Panc1 (cell line): ENCODE measurements around the gene PPL. TPM values are rescaled to one million over a fixed set of nuclear protein-coding genes. Genes with fewer than 3 reads are reported as not detected.
A peak's percentile ranks its signal among the peaks of the same experiment; 100 is the strongest.

Experiments used
- ATAC-seq: fragments of 200-7000 bp; cut with Tn5 transposase; 2 replicates; pipeline ENCODE4 v1.9.1; 2020; ENCODE audit warnings: mild to moderate bottlenecking, moderate library complexity
- BruUV-seq: library from RNA; stranded (reverse); fragments of 400-500 nt; replicated peaks from 2 replicates; lab custom pipeline; 2021; lab: Mats Ljungman, UMichigan
- CTCF ChIA-PET: fragments of 300-600 bp; sonication (Branson Sonifier 250); formaldehyde crosslinking; loops from one replicate; lab custom pipeline; 2022; ENCODE audit warnings: antibody characterized with exemption; lab: Charles Lee
- POLR2A ChIA-PET: fragments of 300-600 bp; sonication (Branson Sonifier 250); formaldehyde crosslinking; loops from one replicate; lab custom pipeline; 2022; ENCODE audit warnings: antibody characterized with exemption; lab: Charles Lee
- DNase-seq: peaks from one replicate; pipeline ENCODE4 v3.0.0-alpha.2; 2010; ENCODE audit warnings: low read depth, low spot score
- H3K27ac ChIP-seq: 2 replicates; pipeline ENCODE4 v1.5.1; 2011; ENCODE audit warnings: mild to moderate bottlenecking, low read length, inconsistent platforms
- H3K27me3 ChIP-seq: fragments of 200-500 bp; sonication (Bioruptor generic); 2 replicates; pipeline ENCODE4 v1.6.0; 2014; ENCODE audit warnings: low read length, inconsistent platforms; ENCODE audit not compliant: control insufficient read depth, insufficient read depth
- H3K36me3 ChIP-seq: fragments of 200-500 bp; sonication (Bioruptor generic); 2 replicates; pipeline ENCODE4 v1.5.1; 2014; ENCODE audit warnings: inconsistent platforms, mild to moderate bottlenecking, low read length, moderate library complexity; ENCODE audit not compliant: control insufficient read depth, insufficient read depth
- H3K4me1 ChIP-seq: 2 replicates; pipeline ENCODE4 v1.5.1; 2011; ENCODE audit warnings: inconsistent platforms, mild to moderate bottlenecking, low read length, moderate library complexity; ENCODE audit not compliant: control insufficient read depth, insufficient read depth
- H3K4me3 ChIP-seq, 2 experiments: 2 replicates each; pipeline ENCODE4 v1.5.1; 2011 to 2012; ENCODE audit warnings: low read depth in 2 of 2, low read length in 2 of 2, mild to moderate bottlenecking in 2 of 2, inconsistent platforms in 1 of 2, moderate library complexity in 1 of 2
- H3K9me3 ChIP-seq: fragments of 200-500 bp; sonication (Bioruptor generic); 2 replicates; pipeline ENCODE4 v1.5.1; 2014; ENCODE audit warnings: low read depth, mild to moderate bottlenecking, inconsistent platforms, low read length, moderate library complexity; ENCODE audit not compliant: control insufficient read depth, insufficient read depth
- POLR2AphosphoS5 ChIP-seq: IDR thresholded peaks from 2 replicates; pipeline ENCODE4 v1.6.1; 2012; ENCODE audit warnings: mild to moderate bottlenecking, low read depth, low read length, moderate library complexity
- REST ChIP-seq, 2 experiments: IDR thresholded peaks; 2 replicates each; pipeline ENCODE4 v1.6.1; 2011 to 2012; ENCODE audit warnings: low read depth in 2 of 2, control low read depth in 1 of 2, low read length in 1 of 2, mild to moderate bottlenecking in 1 of 2, moderate library complexity in 1 of 2; ENCODE audit not compliant: insufficient read depth in 1 of 2
- SIN3A ChIP-seq: IDR thresholded peaks from 2 replicates; pipeline ENCODE4 v1.6.1; 2012; ENCODE audit warnings: low read depth, mild to moderate bottlenecking, low read length, moderate library complexity, borderline replicate concordance; ENCODE audit not compliant: insufficient read depth
- TCF7L2 ChIP-seq: IDR thresholded peaks from 2 replicates; pipeline ENCODE4 v1.6.1; 2011; ENCODE audit warnings: mild to moderate bottlenecking, low read depth, low read length, inconsistent platforms
- in situ Hi-C: cut with HindIII; loops from 2 replicates; pipeline ENCODE4 v1.10.0; 2016; ENCODE audit warnings: low sequenced_read_pairs, low pct_unique_long_range_greater_than_20kb
- intact Hi-C: fragments of 100-400 bp; cut with micrococcal nuclease; formaldehyde crosslinking; loops from one replicate; pipeline ENCODE4 v1.10.0; 2022; ENCODE audit not compliant: unreplicated experiment
- total RNA-seq: library from RNA; stranded (reverse); gene quantifications from one replicate; pipeline ENCODE4 v1.2.1, GENCODE V29; 2021; ENCODE audit not compliant: unreplicated experiment
- TF ChIP-seq, protein P1 (sequence below): fragments of 450-650 bp; IDR thresholded peaks from 2 replicates; pipeline ENCODE4 v1.5.1; 2017; ENCODE audit warnings: mild to moderate bottlenecking

PPL gene
- total RNA-seq, 1 experiment from 2014 or later: 89.4 TPM

DNA sequence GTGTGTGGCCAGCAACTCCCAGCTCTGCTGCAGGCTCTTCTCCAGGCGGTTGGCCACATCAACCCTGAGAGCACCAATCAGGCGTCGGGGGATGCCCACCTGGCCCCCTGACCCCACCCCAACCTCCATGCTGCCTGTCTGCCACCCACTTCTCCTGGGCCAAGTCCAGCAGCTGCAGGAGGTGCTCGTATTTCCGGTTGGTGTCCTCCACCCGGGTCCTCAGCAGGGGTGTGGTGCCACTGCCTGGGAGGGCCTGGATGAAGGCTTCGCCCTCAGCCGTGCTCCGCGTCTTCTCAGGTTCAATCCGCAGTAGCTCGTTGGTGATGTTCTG is 45.1 kb downstream of the PPL start:
- no peak overlapping the region for H3K4me3 ChIP-seq
- H3K27ac ChIP-seq: no peak overlapping the region
- DNase-seq: no peak
- peaks cover 6% of the 10 kb centered on the region for H3K4me1 ChIP-seq
- ATAC-seq: 0 out of 2 replicates have a peak, but pooled peaks have one; percentile 1
- no peaks in the 10 kb centered on the region for H3K9me3 ChIP-seq
- H3K36me3 ChIP-seq: peaks cover 7% of the 10 kb centered on the region
- TF ChIP-seq TCF7L2 (no peak), POLR2AphosphoS5 (no peak), SIN3A (no peak), REST (IDR thresholded peaks at IDR 0.05; ENCODE audit: insufficient read depth in 1 of 2, low read depth in 2 of 2, low read length in 1 of 2) (no peak)
- TF ChIP-seq, protein P1, sequence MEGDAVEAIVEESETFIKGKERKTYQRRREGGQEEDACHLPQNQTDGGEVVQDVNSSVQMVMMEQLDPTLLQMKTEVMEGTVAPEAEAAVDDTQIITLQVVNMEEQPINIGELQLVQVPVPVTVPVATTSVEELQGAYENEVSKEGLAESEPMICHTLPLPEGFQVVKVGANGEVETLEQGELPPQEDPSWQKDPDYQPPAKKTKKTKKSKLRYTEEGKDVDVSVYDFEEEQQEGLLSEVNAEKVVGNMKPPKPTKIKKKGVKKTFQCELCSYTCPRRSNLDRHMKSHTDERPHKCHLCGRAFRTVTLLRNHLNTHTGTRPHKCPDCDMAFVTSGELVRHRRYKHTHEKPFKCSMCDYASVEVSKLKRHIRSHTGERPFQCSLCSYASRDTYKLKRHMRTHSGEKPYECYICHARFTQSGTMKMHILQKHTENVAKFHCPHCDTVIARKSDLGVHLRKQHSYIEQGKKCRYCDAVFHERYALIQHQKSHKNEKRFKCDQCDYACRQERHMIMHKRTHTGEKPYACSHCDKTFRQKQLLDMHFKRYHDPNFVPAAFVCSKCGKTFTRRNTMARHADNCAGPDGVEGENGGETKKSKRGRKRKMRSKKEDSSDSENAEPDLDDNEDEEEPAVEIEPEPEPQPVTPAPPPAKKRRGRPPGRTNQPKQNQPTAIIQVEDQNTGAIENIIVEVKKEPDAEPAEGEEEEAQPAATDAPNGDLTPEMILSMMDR: no peak
- intact Hi-C loops: no loop called here
- POLR2A ChIA-PET: no interaction called here
- no TSS peak for BruUV-seq
- CTCF ChIA-PET: no interaction called here
- no peaks in the 10 kb centered on the region for H3K27me3 ChIP-seq
- in situ Hi-C loops: no loop called here

DNA sequence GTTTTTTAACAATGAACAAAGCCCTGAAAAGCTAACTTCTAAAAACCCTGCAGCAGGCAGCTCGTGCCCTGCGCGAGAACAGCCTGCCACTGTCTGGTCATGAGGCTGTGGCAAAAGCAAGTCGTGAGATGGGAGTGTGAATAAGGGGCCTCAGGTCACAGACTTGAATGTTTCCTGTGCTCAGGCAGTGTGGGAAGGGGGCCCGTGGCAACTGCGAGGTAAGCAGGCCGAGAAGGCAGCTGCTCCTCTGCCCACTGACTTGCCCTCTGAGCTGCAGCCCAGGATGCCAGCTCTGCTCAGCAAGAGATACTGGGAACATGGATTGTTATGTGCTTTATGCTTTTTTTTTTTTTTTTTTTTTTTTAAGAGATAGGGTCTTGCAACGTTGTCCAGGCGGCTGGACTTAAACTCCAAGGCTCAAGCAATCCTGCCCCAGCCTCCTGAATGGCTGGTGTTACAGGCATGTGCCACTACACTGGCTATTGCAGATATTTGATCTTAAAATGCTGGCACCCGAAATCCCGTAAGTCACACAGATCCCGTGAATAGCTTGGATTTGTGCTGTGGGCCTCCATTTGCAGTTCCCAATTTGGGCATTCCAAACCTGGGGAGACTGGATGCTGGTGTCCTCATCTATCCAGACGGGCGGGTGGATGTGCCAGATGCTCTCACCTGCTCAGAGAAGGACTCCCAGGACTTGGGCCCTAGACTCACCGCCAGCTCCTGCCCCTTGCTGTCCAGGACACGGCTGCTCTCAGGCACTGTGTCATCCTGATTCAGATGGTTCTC is 45.7 kb downstream of the PPL start:
- Histone ChIP-seq H3K36me3 (peaks cover 7% of the 10 kb centered on the region), H3K27me3 (no peaks in the 10 kb centered on the region), H3K9me3 (no peaks in the 10 kb centered on the region), H3K4me1 (peaks cover 6% of the 10 kb centered on the region), H3K4me3 (no peak overlapping the region), H3K27ac (no peak overlapping the region)
- no TSS peak for BruUV-seq
- no peak for DNase-seq
- TF ChIP-seq REST (IDR thresholded peaks at IDR 0.05; ENCODE audit: insufficient read depth in 1 of 2, low read depth in 2 of 2, low read length in 1 of 2) (no peak), SIN3A (no peak), TCF7L2 (no peak), POLR2AphosphoS5 (no peak)
- TF ChIP-seq, protein P1: no peak
- in situ Hi-C loops (no loop called here), intact Hi-C loops (no loop called here)
- ChIA-PET POLR2A (no interaction called here), CTCF (no interaction called here)
- ATAC-seq: peak; percentile 20; the same call in 1 of the 2 replicates
